ENCODE results near the gene BLOC1S6. TPM values are rescaled to one million over a fixed set of nuclear protein-coding genes. Genes with fewer than 3 reads are reported as not detected.
A peak's percentile ranks its signal among the peaks of the same experiment; 100 is the strongest.

The BLOC1S6 gene
- total and polyA plus RNA-seq, 2 of the 13 experiments (the other 11 are each of a cell fraction or from before 2014, with no cell fraction given), result 11.8 to 44.3 TPM

DNA sequence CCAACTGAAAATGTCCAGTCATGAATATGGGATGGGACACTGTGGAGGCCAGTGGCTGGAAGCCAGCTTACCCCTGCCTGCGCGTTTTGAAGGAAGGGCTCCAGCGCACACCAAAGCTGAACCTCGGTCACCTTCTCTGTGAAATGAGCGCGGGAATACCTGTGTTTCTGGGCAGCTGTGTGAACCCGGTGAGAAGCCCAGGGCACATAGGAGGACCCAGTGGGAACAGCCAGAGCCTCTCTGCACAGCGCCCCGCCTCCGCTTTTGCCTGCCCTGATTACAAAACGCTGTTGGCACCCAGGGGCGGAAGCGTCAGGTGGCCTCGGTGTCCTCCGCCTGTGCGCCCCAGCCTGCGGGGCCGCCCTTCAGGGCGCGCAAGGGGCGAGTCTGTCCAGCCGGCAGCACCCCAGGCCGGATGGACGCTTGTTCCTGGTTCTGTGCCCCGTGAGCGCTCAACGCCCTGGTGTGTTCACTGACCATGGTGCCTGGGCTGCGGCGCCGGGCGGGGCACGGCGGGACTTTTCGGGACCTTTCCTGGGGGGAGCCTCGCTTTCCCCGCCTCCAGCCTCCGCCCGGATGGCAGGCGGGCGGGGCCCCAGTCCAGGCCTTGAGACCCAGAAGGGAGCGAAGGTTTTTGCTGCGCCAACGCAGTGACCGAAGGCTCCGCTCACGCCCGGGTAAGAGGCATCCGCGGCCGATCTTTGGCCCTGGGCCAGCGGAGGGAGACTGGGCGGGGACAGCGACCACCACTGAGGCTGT lies 47.4 kb downstream of the BLOC1S6 start, which contains the start of gene SQOR (continued):
- TF ChIP-seq, protein P1, sequence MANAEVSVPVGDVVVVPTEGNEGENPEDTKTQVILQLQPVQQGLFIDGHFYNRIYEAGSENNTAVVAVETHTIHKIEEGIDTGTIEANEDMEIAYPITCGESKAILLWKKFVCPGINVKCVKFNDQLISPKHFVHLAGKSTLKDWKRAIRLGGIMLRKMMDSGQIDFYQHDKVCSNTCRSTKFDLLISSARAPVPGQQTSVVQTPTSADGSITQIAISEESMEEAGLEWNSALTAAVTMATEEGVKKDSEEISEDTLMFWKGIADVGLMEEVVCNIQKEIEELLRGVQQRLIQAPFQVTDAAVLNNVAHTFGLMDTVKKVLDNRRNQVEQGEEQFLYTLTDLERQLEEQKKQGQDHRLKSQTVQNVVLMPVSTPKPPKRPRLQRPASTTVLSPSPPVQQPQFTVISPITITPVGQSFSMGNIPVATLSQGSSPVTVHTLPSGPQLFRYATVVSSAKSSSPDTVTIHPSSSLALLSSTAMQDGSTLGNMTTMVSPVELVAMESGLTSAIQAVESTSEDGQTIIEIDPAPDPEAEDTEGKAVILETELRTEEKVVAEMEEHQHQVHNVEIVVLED (CRISPR knock-in tag; IDR thresholded peaks at IDR 0.05; ENCODE audit: borderline replicate concordance), result peak; percentile 63; the same call in 1 of the 2 replicates
- TF ChIP-seq, protein P2, sequence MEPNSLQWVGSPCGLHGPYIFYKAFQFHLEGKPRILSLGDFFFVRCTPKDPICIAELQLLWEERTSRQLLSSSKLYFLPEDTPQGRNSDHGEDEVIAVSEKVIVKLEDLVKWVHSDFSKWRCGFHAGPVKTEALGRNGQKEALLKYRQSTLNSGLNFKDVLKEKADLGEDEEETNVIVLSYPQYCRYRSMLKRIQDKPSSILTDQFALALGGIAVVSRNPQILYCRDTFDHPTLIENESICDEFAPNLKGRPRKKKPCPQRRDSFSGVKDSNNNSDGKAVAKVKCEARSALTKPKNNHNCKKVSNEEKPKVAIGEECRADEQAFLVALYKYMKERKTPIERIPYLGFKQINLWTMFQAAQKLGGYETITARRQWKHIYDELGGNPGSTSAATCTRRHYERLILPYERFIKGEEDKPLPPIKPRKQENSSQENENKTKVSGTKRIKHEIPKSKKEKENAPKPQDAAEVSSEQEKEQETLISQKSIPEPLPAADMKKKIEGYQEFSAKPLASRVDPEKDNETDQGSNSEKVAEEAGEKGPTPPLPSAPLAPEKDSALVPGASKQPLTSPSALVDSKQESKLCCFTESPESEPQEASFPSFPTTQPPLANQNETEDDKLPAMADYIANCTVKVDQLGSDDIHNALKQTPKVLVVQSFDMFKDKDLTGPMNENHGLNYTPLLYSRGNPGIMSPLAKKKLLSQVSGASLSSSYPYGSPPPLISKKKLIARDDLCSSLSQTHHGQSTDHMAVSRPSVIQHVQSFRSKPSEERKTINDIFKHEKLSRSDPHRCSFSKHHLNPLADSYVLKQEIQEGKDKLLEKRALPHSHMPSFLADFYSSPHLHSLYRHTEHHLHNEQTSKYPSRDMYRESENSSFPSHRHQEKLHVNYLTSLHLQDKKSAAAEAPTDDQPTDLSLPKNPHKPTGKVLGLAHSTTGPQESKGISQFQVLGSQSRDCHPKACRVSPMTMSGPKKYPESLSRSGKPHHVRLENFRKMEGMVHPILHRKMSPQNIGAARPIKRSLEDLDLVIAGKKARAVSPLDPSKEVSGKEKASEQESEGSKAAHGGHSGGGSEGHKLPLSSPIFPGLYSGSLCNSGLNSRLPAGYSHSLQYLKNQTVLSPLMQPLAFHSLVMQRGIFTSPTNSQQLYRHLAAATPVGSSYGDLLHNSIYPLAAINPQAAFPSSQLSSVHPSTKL (CRISPR knock-in tag; IDR thresholded peaks at IDR 0.05), result no peak; the same call in 1 of the 2 replicates
- TF ChIP-seq HNRNPLL (IDR thresholded peaks at IDR 0.05; ENCODE audit: low read depth, low read length, poor library complexity, severe bottlenecking) (peak; percentile 96), ADNP (CRISPR knock-in tag; IDR thresholded peaks at IDR 0.05) (no peak), GPN1 (CRISPR knock-in tag; IDR thresholded peaks at IDR 0.05; ENCODE audit: borderline replicate concordance) (no peak), HMG20B (CRISPR knock-in tag; conservative IDR thresholded peaks at IDR 0.05) (no peak; the same call in 1 of the 2 replicates), CAMTA2 (CRISPR knock-in tag; IDR thresholded peaks at IDR 0.05; ENCODE audit: borderline replicate concordance) (0 out of 2 replicates have a peak, but pooled peaks have one; percentile 50), SRF (IDR thresholded peaks at IDR 0.05; ENCODE audit: low read depth, low read length) (no peak), KDM3A (CRISPR knock-in tag; IDR thresholded peaks at IDR 0.05; ENCODE audit: low read depth) (peak; percentile 26; the same call in 1 of the 2 replicates), ZBTB3 (CRISPR knock-in tag; IDR thresholded peaks at IDR 0.05; ENCODE audit: borderline replicate concordance, low read depth) (0 out of 2 replicates have a peak, but pooled peaks have one; percentile 31), NFIC (IDR thresholded peaks at IDR 0.05; ENCODE audit: low read length) (no peak), ZNF253 (CRISPR knock-in tag; IDR thresholded peaks at IDR 0.05; ENCODE audit: borderline replicate concordance) (peak; percentile 47; the same call in 1 of the 2 replicates), XRCC5 (optimal IDR thresholded peaks at IDR 0.05; ENCODE audit: low read length) (no peak), GZF1 (CRISPR knock-in tag; IDR thresholded peaks at IDR 0.05) (no peak; the same call in 1 of the 2 replicates), ZNF468 (CRISPR knock-in tag; IDR thresholded peaks at IDR 0.05) (0 out of 2 replicates have a peak, but pooled peaks have one; percentile 52), KLF16 (CRISPR knock-in tag; IDR thresholded peaks at IDR 0.05) (no peak; a peak in 1 of 4 replicates), RFXAP (CRISPR knock-in tag; IDR thresholded peaks at IDR 0.05; ENCODE audit: borderline replicate concordance) (no peak), CENPT (CRISPR knock-in tag; IDR thresholded peaks at IDR 0.05; ENCODE audit: low read depth) (no peak)
- TF ChIP-seq, protein P3, sequence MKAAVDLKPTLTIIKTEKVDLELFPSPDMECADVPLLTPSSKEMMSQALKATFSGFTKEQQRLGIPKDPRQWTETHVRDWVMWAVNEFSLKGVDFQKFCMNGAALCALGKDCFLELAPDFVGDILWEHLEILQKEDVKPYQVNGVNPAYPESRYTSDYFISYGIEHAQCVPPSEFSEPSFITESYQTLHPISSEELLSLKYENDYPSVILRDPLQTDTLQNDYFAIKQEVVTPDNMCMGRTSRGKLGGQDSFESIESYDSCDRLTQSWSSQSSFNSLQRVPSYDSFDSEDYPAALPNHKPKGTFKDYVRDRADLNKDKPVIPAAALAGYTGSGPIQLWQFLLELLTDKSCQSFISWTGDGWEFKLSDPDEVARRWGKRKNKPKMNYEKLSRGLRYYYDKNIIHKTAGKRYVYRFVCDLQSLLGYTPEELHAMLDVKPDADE (CRISPR knock-in tag; IDR thresholded peaks at IDR 0.05), result no peak
- TF ChIP-seq, protein P4, sequence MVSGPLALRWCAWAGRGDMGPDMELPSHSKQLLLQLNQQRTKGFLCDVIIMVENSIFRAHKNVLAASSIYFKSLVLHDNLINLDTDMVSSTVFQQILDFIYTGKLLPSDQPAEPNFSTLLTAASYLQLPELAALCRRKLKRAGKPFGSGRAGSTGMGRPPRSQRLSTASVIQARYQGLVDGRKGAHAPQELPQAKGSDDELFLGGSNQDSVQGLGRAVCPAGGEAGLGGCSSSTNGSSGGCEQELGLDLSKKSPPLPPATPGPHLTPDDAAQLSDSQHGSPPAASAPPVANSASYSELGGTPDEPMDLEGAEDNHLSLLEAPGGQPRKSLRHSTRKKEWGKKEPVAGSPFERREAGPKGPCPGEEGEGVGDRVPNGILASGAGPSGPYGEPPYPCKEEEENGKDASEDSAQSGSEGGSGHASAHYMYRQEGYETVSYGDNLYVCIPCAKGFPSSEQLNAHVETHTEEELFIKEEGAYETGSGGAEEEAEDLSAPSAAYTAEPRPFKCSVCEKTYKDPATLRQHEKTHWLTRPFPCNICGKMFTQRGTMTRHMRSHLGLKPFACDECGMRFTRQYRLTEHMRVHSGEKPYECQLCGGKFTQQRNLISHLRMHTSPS (CRISPR knock-in tag; IDR thresholded peaks at IDR 0.05; ENCODE audit: low read depth), result peak; percentile 89

All from HepG2 (cell line).